Eye (tissue), 1 donor: ENCODE results near the gene RB1.
"Not testable (repeated sequence)": the region's sequence is repeated elsewhere in the genome, so short reads cannot be mapped to it uniquely, and the experiment has no call there.

Experiments used
- DNase-seq: peaks from one replicate; pipeline ENCODE4 v3.0.0-alpha.2; 2015

The RB1 gene

GRCh38 chr13:48299591-48299990, 4.0 kb upstream of the RB1 start:
- no peak for DNase-seq

GRCh38 chr13:48302871-48303358, 636 bp upstream of the RB1 start:
- no peak for DNase-seq

- peak; percentile 84 for DNase-seq
Measured at GRCh38 chr13:48304143-48304876, 759 bp downstream of the RB1 start.

GRCh38 chr13:48311223-48311622, 7.7 kb downstream of the RB1 start:
- DNase-seq = no peak

DNA sequence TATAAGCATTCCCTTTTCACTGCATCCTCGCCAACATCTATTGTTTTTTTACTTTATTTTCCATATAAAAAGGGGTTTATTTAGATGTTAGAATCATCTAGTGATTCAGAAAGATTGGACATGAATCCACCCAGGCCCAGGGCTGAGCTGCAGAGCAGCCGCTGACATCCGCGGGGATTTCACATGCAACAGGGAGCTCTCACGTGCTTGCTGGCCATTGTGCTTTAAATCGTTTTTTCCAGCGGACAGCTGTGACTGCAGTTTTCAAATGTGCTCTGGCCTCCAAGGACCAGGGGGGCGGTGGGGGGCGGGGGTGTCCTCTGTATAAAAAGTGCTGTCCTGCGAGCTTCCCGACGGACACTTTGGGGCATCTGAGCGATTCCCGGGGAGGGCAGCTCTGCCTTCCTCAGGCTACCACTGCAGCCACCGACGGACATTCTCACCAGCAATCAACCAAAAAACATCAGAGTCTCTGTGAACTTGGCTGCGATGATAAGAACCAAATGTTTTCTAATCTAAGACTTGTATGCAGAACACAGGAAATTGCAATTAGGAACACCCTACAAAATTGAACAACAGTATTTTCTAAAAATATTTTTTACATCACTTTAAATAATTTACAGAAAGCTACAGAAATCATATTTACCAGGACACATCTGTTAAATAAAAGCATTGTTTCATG, 12.6 kb downstream of the RB1 start:
- peak; percentile 44 for DNase-seq

DNA sequence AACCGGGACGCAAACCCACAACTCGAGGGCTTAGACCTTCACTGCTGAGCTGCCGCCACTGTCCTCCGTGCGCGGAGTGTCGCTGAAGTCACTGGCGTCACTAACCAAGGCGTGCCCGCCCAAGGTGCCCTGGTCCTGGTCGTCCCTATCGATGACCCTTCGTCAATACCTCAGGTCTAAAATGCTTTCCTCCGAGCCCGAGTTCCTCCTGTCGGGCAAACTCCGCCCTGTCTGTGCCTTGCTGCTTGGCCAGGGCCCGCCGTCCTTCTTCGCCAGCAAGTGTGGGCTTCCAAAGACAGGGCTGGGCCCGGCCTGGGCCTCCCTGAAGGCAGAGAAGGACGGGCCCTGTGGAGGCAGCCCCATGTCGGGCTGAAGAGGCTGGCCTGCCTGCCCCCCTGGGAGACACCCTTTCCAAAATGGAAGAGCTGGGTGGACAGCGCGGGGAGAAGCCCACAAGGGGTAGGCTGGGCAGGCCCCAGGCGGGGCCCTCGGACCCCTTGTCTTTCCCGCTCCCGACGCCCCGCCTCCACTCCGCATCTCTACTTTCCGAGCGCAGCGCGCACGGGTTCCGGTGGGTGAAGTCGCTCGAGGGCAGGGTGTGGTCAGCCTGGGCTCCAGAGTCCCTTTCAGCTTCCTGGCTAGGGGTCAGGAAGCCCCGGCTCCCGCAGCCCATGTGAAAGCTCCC, 13.4 kb downstream of the RB1 start:
- DNase-seq = peak; percentile 42

DNA sequence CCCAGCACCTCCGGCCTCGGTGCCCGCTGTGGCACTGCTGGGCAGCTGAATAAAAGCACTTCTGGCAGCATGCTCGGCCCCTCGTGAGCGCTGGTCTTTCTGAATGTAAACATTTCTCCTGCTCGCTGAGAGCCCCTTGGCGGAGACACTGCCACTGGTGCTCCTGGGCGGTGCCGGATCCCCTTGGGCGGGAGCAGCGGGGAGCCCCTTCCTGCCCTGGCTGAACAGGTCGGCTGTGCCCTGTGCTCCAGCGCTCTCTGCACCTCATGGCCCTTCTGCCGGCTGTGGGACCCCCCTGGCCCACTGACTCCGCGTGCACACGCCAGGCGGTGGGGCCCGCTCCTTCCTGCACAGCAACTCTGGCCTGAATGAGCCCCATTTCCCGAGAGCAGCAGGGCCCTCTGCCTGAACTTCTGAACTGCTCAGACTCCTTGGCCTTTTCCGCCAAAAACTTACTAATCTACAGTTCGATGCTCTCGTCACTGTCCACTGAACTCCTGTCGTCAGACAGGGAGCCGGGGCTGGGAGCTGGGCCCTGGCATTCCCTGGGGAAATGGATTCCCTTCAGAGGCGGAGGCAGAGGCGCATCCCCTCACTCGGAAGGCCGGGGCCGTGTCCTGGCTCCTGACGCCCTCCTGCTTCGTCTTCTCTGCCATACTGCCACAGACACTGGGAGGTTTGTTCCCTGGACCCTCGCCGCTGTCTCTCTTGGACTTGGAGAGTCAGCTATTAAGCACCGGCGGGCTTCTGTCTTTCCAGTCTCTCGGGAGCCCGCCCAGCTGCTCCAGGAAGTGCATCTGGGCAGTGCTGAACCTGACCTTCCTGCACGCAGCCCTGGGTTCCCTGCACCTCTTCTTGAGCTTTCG, 14.2 kb downstream of the RB1 start:
- DNase-seq = peak; percentile 69

- no peak for DNase-seq
Measured at GRCh38 chr13:48318377-48318811, 14.8 kb downstream of the RB1 start.

DNA sequence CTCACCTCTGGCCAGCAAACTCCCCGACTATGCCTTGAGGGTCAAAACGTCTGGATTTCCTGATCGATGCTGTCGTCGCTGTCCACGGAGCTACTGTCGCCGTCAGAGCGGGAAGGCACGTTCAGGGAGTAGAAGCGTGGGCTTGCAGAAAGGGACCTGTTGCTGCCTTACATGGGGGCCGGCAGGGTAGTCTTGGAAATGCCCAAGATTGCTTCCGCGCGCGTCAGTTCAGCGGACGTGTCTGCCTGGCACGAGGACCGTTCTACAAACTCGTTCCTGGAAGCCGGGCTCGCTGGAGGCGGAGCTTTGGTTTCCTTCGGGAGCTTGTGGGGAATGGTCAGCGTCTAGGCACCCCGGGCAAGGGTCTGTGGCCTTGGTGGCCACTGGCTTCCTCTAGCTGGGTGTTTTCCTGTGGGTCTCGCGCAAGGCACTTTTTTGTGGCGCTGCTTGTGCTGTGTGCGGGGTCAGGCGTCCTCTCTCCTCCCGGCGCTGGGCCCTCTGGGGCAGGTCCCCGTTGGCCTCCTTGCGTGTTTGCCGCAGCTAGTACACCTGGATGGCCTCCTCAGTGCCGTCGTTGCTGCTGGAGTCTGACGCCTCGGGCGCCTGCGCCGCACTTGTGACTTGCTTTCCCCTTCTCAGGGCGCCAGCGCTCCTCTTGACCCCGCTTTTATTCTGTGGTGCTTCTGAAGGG, 15.4 kb downstream of the RB1 start:
- DNase-seq = peak; percentile 53

DNA sequence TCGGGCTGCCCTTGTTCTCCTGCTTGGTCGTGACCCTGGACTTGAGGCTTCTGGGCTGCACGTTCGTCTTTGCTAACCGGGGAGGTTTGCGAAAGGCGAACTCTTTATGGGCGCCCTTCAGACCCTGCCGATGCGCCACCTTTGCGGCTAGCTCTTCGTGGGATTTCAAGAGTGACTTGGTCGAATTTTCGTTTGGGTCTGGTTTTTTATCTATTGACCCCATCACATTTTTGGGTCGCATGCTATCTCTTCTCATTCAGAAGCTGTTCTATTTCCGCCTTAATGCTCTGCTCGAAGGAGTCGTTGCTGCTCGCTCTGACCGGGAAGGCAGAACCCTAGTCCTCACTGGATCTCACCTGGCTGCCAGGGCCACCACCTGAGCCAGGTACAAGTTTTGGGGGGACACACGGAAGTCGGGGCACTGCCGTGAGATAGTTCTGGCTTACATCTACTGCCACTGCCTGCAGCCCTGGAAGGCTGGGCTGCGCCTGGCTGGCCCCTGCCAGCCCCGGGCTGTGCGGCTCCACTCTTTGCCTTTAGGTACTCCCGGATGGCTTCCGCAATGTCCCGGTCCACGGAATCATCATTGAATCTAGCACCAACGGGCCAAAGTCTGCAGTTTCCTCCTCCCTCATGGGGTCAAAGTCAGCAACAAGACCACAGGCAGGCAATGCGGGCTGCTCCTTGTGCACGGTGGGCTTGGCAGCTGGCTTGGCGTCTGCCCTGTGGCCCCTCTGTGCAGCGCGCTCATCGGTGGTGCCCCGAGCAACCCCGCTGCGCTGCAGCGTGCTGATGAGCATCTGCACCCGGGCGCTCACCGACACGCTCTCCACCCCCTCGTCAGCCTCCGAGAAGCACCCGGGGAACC, 16.2 kb downstream of the RB1 start:
- peak; percentile 67 for DNase-seq

GRCh38 chr13:48320399-48320790, 16.8 kb downstream of the RB1 start:
- DNase-seq = no peak

- peak; percentile 47 for DNase-seq
Measured at GRCh38 chr13:48320891-48321510, 17.4 kb downstream of the RB1 start.

GRCh38 chr13:48322294-48322693, 18.7 kb downstream of the RB1 start:
- no peak for DNase-seq

DNA sequence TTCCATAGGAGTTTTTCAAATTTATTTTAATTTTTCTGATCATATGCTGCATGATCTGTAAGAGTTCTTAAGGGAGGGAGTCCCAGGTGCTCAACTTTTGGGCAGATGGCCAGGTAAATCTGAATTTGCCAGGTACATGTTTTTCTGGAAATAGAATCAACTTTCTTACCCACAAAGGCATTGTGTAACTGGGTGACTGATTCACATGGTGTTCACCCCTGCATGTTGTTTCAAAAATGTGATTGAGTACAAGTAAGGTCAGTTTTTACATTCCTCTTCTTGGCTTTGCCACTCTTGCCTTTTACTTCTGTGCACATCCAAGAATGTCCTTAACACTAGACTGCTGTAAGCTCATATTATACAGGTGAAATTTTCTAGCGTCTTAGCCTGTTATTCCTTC, 30.4 kb downstream of the RB1 start:
- DNase-seq = no peak

GRCh38 chr13:48334534-48335127, 31.1 kb downstream of the RB1 start:
- DNase-seq = peak; percentile 63

- DNase-seq = not testable (repeated sequence)
Measured at GRCh38 chr13:48339198-48339597, 35.6 kb downstream of the RB1 start.

GRCh38 chr13:48344264-48344663, 40.7 kb downstream of the RB1 start:
- no peak for DNase-seq

DNA sequence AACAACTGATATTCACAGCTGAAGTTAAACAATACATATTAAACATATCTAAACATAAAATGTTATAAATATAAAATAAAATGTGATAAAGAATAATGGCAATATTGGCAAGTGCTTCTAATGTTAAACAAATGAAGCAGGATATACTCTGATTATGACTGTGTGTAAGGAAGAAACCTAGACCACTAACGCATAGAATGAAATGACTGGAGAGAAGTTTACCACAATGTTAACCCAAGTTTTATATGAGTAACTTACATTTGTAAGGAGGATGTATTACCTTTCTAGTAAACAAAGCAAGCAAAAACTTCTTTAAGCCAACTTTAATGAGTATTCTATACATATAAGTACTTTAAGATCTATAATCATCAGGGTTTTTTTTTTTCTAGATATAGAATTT, 43.0 kb downstream of the RB1 start:
- DNase-seq = no peak

GRCh38 chr13:48349525-48349924, 46.0 kb downstream of the RB1 start:
- DNase-seq = no peak

DNA sequence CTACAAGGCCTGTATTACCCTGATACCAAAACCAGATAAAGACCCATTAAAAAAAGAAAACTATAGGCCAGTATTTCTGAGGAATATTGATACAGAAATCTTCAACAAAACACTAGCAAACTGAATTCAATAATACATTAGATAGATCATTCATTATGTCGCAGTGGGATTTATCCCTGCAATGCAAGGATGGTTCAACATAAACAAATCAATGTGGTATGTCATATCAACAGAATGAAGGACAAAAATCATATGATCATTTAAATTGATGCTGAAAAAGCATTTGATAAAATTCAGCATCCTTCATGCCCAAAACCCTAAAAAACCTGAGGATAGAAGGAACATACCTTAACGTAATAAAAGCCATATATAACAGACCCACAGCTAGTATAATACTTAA, 50.0 kb downstream of the RB1 start:
- no peak for DNase-seq
